OCI-LY7 (cell line): ENCODE results near the gene PMS1. TPM values are rescaled to one million over a fixed set of nuclear protein-coding genes. Genes with fewer than 3 reads are reported as not detected.

ENCODE experiments used
- BruUV-seq: library from RNA; stranded (reverse); fragments of 400-500 nt; replicated peaks from 2 replicates; lab custom pipeline; 2021; lab: Mats Ljungman, UMichigan
- CTCF ChIA-PET: fragments of 300-600 bp; sonication (Branson Sonifier 250); formaldehyde crosslinking; loops from one replicate; lab custom pipeline; 2022; ENCODE audit warnings: antibody characterized with exemption; ENCODE audit not compliant: unreplicated experiment; lab: Charles Lee
- POLR2A ChIA-PET: fragments of 300-600 bp; sonication (Branson Sonifier 250); formaldehyde crosslinking; loops from one replicate; lab custom pipeline; 2022; ENCODE audit warnings: antibody characterized with exemption; lab: Charles Lee
- DNase-seq: peaks from one replicate; pipeline ENCODE4 v3.0.0-alpha.2; 2015; ENCODE audit warnings: low spot score
- H2AFZ ChIP-seq: fragments of 200-600 bp; sonication (generic), shearing (Covaris generic); 2 replicates; pipeline ENCODE4 v1.6.1; 2014; ENCODE audit warnings: mild to moderate bottlenecking, antibody characterized with exemption, low read length, moderate library complexity
- H3K27ac ChIP-seq: fragments of 200-600 bp; sonication (generic); 2 replicates; pipeline ENCODE4 v1.5.1; 2014; ENCODE audit warnings: mixed run types, low read depth, mild to moderate bottlenecking, moderate library complexity, low read length, inconsistent platforms; ENCODE audit not compliant: poor library complexity, severe bottlenecking
- H3K36me3 ChIP-seq: fragments of 200-600 bp; sonication (generic); 2 replicates; pipeline ENCODE4 v1.6.1; 2014; ENCODE audit warnings: mild to moderate bottlenecking, antibody characterized with exemption, low read length, moderate library complexity, mixed read lengths; ENCODE audit not compliant: insufficient read depth
- H3K4me1 ChIP-seq: fragments of 200-600 bp; sonication (generic); 2 replicates; pipeline ENCODE4 v1.5.1; 2014; ENCODE audit warnings: mild to moderate bottlenecking, low read length; ENCODE audit not compliant: insufficient read depth, poor library complexity, severe bottlenecking
- H3K4me2 ChIP-seq: fragments of 200-600 bp; sonication (generic); 2 replicates; pipeline ENCODE4 v1.6.1; 2014; ENCODE audit warnings: mild to moderate bottlenecking, low read length
- H3K4me3 ChIP-seq: fragments of 200-600 bp; sonication (generic); 2 replicates; pipeline ENCODE4 v1.5.1; 2014; ENCODE audit warnings: mild to moderate bottlenecking, low read depth, low read length; ENCODE audit not compliant: poor library complexity, severe bottlenecking
- H3K79me2 ChIP-seq: fragments of 200-600 bp; sonication (generic); 2 replicates; pipeline ENCODE4 v1.6.1; 2016; ENCODE audit warnings: low read depth, mild to moderate bottlenecking, low read length, moderate library complexity, mixed read lengths; ENCODE audit not compliant: insufficient read depth
- H3K9me2 ChIP-seq: fragments of 200-600 bp; sonication (generic); 2 replicates; pipeline ENCODE4 v1.6.1; 2016; ENCODE audit warnings: mild to moderate bottlenecking, low read length, mixed read lengths; ENCODE audit not compliant: insufficient read depth
- H3K9me3 ChIP-seq: fragments of 200-600 bp; sonication (generic); 2 replicates; pipeline ENCODE4 v1.6.1; 2014; ENCODE audit warnings: mild to moderate bottlenecking, mixed run types, low read length, mixed read lengths
- H4K20me1 ChIP-seq: fragments of 200-600 bp; sonication (generic); 2 replicates; pipeline ENCODE4 v1.6.1; 2014; ENCODE audit warnings: mild to moderate bottlenecking, antibody characterized with exemption, low read length, moderate library complexity, mixed read lengths; ENCODE audit not compliant: insufficient read depth
- EZH2phosphoT487 ChIP-seq: fragments of 200-600 bp; sonication (generic); IDR thresholded peaks from 2 replicates; pipeline ENCODE4 v1.6.1; 2018; ENCODE audit warnings: low read depth, borderline replicate concordance, mild to moderate bottlenecking, mixed run types, antibody characterized with exemption, low read length, moderate library complexity, mixed read lengths
- intact Hi-C: fragments of 100-400 bp; cut with micrococcal nuclease; formaldehyde crosslinking; loops from one replicate; pipeline ENCODE4 v1.10.0; 2022; ENCODE audit not compliant: unreplicated experiment
- total RNA-seq, 2 experiments: library from RNA; depleted of rRNA in 1 of 2; stranded (reverse); fragments of >200 nt in 1 of 2; shearing (Covaris generic) in 1 of 2; gene quantifications; 2 replicates each; pipeline ENCODE4 v1.2.3, GENCODE V29; 2014 to 2022
- TF ChIP-seq, protein P1 (sequence below): fragments of 200-600 bp; sonication (generic); conservative IDR thresholded peaks from 2 replicates; pipeline ENCODE4 v1.5.1; 2014; ENCODE audit warnings: mild to moderate bottlenecking, antibody characterized with exemption, low read length, moderate library complexity, mixed read lengths

Gene PMS1
- total RNA-seq, 2 experiments from 2014 or later = 31.2 to 72.2 TPM

DNA sequence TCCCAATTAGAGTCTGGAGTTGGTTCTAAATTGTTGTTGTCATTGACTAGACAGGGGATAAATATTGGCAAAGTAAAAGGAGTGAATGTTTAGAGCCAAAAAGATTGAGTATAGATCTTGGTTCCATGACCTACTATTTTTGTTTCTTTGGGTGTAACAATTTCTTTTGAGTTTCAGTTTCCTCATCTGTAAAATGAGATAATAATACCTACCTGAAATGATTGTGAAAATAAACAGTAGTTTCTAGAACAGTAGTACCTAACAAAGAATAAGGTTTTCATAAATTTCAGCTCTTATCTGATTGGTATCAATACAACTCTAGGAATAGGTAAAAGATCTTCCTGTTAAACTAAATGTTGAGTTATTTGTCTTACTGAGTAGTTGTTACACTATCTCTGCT lies 56.8 kb downstream of the PMS1 start:
- Histone ChIP-seq H3K9me3 (no peaks in the 10 kb centered on the region), H3K9me2 (no peaks in the 10 kb centered on the region), H3K4me2 (no peak overlapping the region), H3K4me3 (no peak overlapping the region), H3K4me1 (no peaks in the 10 kb centered on the region), H2AFZ (no peak overlapping the region), H4K20me1 (no peaks in the 10 kb centered on the region), H3K79me2 (no peaks in the 10 kb centered on the region), H3K27ac (no peak overlapping the region), H3K36me3 (peaks cover 58% of the 10 kb centered on the region)
- BruUV-seq = no TSS peak
- TF ChIP-seq, protein P1, sequence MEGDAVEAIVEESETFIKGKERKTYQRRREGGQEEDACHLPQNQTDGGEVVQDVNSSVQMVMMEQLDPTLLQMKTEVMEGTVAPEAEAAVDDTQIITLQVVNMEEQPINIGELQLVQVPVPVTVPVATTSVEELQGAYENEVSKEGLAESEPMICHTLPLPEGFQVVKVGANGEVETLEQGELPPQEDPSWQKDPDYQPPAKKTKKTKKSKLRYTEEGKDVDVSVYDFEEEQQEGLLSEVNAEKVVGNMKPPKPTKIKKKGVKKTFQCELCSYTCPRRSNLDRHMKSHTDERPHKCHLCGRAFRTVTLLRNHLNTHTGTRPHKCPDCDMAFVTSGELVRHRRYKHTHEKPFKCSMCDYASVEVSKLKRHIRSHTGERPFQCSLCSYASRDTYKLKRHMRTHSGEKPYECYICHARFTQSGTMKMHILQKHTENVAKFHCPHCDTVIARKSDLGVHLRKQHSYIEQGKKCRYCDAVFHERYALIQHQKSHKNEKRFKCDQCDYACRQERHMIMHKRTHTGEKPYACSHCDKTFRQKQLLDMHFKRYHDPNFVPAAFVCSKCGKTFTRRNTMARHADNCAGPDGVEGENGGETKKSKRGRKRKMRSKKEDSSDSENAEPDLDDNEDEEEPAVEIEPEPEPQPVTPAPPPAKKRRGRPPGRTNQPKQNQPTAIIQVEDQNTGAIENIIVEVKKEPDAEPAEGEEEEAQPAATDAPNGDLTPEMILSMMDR = no peak
- TF ChIP-seq EZH2phosphoT487 = no peak
- intact Hi-C loops = no loop called here
- ChIA-PET POLR2A (interaction anchor here (0.7 to 0.8 kb wide), 2 partner anchors 30 to 86 kb away, joined by 3 to 4 read pairs; no protein-coding TSS in a partner anchor), CTCF (no interaction called here)
- no peak for DNase-seq

DNA sequence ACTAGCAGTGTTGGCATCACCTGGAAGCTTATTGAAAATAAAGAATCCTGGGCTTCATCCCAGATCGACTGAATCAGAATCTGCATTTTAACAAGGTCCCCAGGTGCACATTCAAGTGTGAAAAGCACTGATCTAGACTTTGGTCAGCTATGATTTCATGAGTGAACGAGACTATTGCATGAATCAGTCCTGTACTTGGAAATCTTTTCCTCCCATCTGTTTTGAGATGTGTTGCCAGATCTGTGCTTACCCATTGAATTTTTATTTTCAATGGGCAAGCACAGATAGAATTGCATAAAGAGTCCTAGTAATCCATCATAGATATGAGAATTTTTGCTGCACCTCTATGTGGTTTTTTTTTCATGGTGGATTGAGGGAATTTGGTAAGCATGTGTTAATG lies 64.0 kb downstream of the PMS1 start:
- TF ChIP-seq EZH2phosphoT487 = no peak
- TF ChIP-seq, protein P1 = no peak
- DNase-seq = no peak
- CTCF ChIA-PET = interaction anchor here (0.8 kb wide), 1 partner anchor 10 kb away, joined by 3 read pairs; no protein-coding TSS in a partner anchor

DNA sequence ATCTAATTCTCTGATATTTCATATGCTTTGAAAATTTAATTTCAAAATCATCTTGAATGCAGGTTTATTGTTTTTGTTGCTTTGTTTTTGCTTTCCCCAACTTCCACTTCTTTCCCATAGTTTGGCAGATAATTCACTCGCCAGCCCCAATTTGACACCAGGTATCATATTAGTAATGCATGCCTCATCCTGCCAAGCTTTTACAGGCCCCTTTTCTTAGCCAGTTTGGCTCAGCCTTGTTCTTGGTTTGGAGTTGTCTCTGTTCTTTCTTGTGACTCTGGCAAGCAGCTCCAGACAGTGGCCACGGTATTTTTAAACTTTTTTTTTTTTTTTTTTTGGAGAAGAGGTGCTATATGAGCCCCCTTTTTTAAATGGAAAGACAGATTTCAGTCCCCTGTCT lies 65.3 kb downstream of the PMS1 start:
- Histone ChIP-seq H3K4me2 (no peak overlapping the region), H3K4me3 (no peak overlapping the region), H3K4me1 (no peaks in the 10 kb centered on the region), H3K9me3 (no peaks in the 10 kb centered on the region), H3K9me2 (no peaks in the 10 kb centered on the region), H3K79me2 (no peaks in the 10 kb centered on the region), H2AFZ (no peak overlapping the region), H4K20me1 (no peaks in the 10 kb centered on the region), H3K27ac (no peak overlapping the region), H3K36me3 (peaks cover 75% of the 10 kb centered on the region)
- no peak for TF ChIP-seq EZH2phosphoT487
- TF ChIP-seq, protein P1 = no peak
- BruUV-seq = no TSS peak
- CTCF ChIA-PET = no interaction called here
- intact Hi-C loops = no loop called here
- POLR2A ChIA-PET = interaction anchor here (0.5 to 0.6 kb wide), 3 partner anchors 57 to 146 kb away, joined by 3 read pairs; no protein-coding TSS in a partner anchor
- DNase-seq = no peak

More for the DNA sequence above, 64.0 kb downstream of the PMS1 start:
- POLR2A ChIA-PET = interaction anchor here (0.7 to 1.3 kb wide), 3 partner anchors 9 to 186 kb away, joined by 3 to 5 read pairs (median 4); no protein-coding TSS in a partner anchor
- H3K4me1 ChIP-seq = no peaks in the 10 kb centered on the region
- H2AFZ ChIP-seq = no peak overlapping the region
- no peaks in the 10 kb centered on the region for H3K9me2 ChIP-seq
- peaks cover 79% of the 10 kb centered on the region for H3K36me3 ChIP-seq
- no peak overlapping the region for H3K27ac ChIP-seq
- no TSS peak for BruUV-seq
- intact Hi-C loops = no loop called here
- H3K79me2 ChIP-seq = no peaks in the 10 kb centered on the region
- no peak overlapping the region for H3K4me2 ChIP-seq
- no peak overlapping the region for H3K4me3 ChIP-seq
- no peaks in the 10 kb centered on the region for H3K9me3 ChIP-seq
- no peaks in the 10 kb centered on the region for H4K20me1 ChIP-seq
